Measurements from ENCODE around the gene ANGPTL2. TPM values are rescaled to one million over a fixed set of nuclear protein-coding genes. Genes with fewer than 3 reads are reported as not detected.

ANGPTL2 gene
- total and polyA plus RNA-seq, 2 of the 4 experiments (the other 2 are of a cell fraction) = 9.5 to 25.1 TPM

DNA sequence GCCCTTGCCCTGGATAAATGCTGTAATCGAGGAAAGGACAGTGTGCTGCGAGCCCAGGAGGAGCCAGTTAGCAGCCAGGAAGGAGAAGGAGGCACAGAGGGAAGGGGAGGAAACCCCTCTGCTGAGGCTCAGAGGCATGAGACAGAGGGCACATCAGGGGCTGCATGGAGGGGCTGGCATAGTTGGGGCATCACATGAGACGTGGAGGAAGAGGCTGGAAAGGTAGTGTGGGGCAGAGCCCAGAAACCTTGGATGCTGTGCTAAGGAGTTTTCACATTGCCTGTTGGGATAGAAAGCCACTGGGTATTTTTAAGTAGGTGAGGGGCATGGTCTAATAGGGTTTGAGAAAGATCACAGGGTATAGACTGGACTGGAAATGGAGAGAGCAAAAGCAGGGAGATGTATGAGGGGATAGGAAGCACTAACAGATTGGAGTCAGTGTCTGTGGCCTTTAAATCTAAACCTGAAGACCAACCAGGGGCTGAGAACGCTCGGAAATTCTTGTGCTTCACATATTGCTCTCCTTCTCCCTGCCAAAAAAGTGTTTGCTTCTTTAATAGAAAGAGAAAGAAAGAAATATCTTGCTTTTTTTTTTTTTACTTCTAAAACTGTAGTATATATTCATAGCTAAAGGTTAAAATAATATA lies 33.0 kb upstream of the ANGPTL2 start:
- Histone ChIP-seq H3K4ac (ENCODE audit: low read depth, low read length) (peak overlapping the region; percentile 17; the same call in 1 of the 2 replicates), H3K9ac (ENCODE audit: low read depth, low read length) (no peak overlapping the region), H3K18ac (ENCODE audit: low read depth, low read length) (peak overlapping the region; percentile 39; the same call in 1 of the 2 replicates), H2AK5ac (ENCODE audit: low read depth, low read length) (0 out of 2 replicates have a peak overlapping the region, but pooled peaks have one; percentile 10), H4K8ac (ENCODE audit: low read depth in 2 of 2, low read length in 2 of 2) (no peak overlapping the region), H3K36me3 (ENCODE audit: control insufficient read depth, insufficient read depth, low read length) (no peaks in the 10 kb centered on the region), H3K23ac (ENCODE audit: low read depth, low read length) (no peak overlapping the region), H3K9me1 (ENCODE audit: insufficient read depth, low read length) (peaks cover 7% of the 10 kb centered on the region), H3K56ac (ENCODE audit: extremely low read depth, insufficient read depth, low read length) (no peak overlapping the region), H2AFZ (replicated peaks; ENCODE audit: low read length, poor library complexity) (peak overlapping the region; percentile 27), H4K20me1 (ENCODE audit: insufficient read depth, low read length) (no peaks in the 10 kb centered on the region), H3K27ac (ENCODE audit: insufficient read depth, low read length) (no peak overlapping the region), H4K91ac (ENCODE audit: insufficient read depth, low read depth, low read length) (no peak overlapping the region), H2BK20ac (ENCODE audit: low read depth, low read length) (no peak overlapping the region), H3K79me1 (ENCODE audit: low read depth in 1 of 2, low read length in 2 of 2) (no peaks in the 10 kb centered on the region), H2BK15ac (ENCODE audit: low read depth, low read length) (no peak overlapping the region), H3K4me3 (ENCODE audit: insufficient read depth, low read depth, low read length) (no peak overlapping the region), H2BK5ac (ENCODE audit: low read depth, low read length, poor library complexity, severe bottlenecking) (no peak overlapping the region), H2BK120ac (ENCODE audit: low read depth, low read length) (0 out of 2 replicates have a peak overlapping the region, but pooled peaks have one; percentile 2), H3K9me3 (ENCODE audit: control insufficient read depth, insufficient read depth, low read length) (no peaks in the 10 kb centered on the region), H3K27me3 (ENCODE audit: control insufficient read depth, insufficient read depth, low read length) (no peaks in the 10 kb centered on the region), H3K4me1 (ENCODE audit: control insufficient read depth, insufficient read depth, low read length) (peaks cover 14% of the 10 kb centered on the region), H4K5ac (ENCODE audit: low read depth, low read length) (no peak overlapping the region), H3K4me2 (ENCODE audit: low read depth, low read length) (no peak overlapping the region), H3K14ac (replicated peaks; ENCODE audit: low read depth, low read length) (no peak overlapping the region), H2AK9ac (replicated peaks; ENCODE audit: low read depth, low read length, poor library complexity) (peak overlapping the region; percentile 4)
- no peak for ATAC-seq (ENCODE audit: low read depth)
- BruUV-seq (replicated peaks) = no TSS peak
- POLR2A ChIA-PET (ENCODE audit: unreplicated experiment) = interaction anchor here (0.6 kb wide), 1 partner anchor 33 kb away, joined by 8 read pairs; no protein-coding TSS in a partner anchor
- TF ChIP-seq CEBPB (IDR thresholded peaks at IDR 0.05; ENCODE audit: low read depth, low read length) (no peak), MAFK (IDR thresholded peaks at IDR 0.05; ENCODE audit: low read depth, low read length) (no peak), SMC3 (IDR thresholded peaks at IDR 0.05; ENCODE audit: low read depth, low read length) (no peak)
- TF ChIP-seq, protein P1, sequence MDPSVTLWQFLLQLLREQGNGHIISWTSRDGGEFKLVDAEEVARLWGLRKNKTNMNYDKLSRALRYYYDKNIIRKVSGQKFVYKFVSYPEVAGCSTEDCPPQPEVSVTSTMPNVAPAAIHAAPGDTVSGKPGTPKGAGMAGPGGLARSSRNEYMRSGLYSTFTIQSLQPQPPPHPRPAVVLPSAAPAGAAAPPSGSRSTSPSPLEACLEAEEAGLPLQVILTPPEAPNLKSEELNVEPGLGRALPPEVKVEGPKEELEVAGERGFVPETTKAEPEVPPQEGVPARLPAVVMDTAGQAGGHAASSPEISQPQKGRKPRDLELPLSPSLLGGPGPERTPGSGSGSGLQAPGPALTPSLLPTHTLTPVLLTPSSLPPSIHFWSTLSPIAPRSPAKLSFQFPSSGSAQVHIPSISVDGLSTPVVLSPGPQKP (IDR thresholded peaks at IDR 0.05; ENCODE audit: borderline replicate concordance, low read depth, low read length) = no peak
- TF ChIP-seq, protein P2, sequence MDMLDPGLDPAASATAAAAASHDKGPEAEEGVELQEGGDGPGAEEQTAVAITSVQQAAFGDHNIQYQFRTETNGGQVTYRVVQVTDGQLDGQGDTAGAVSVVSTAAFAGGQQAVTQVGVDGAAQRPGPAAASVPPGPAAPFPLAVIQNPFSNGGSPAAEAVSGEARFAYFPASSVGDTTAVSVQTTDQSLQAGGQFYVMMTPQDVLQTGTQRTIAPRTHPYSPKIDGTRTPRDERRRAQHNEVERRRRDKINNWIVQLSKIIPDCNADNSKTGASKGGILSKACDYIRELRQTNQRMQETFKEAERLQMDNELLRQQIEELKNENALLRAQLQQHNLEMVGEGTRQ (IDR thresholded peaks at IDR 0.05; ENCODE audit: low read depth, low read length) = no peak
- intact Hi-C loops (cut with micrococcal nuclease) (no loop called here), dilution Hi-C loops (cut with HindIII; ENCODE audit: low sequenced_read_pairs, unreplicated experiment) (no loop called here), in situ Hi-C loops (cut with MboI; ENCODE audit: low sequenced_read_pairs) (no loop called here)
- CTCF ChIA-PET = no interaction called here
- 89% methylated on average over 2 of the region's 5 CpGs; no CpG with 5 or more reads in 1 of the 2 experiments for WGBS, 2 experiments (ENCODE audit: extremely low coverage in 2 of 2, insufficient read length in 1 of 2)
- no peak for DNase-seq
